ENCODE data around the gene TEAD1. TPM values are rescaled to one million over a fixed set of nuclear protein-coding genes. Genes with fewer than 3 reads are reported as not detected.

TEAD1 gene
- total and polyA plus RNA-seq, 10 of the 15 experiments (the other 5 are each of a cell fraction or from before 2014, with no cell fraction given) = 0.01 to 0.59 (median 0.04) TPM; not detected in 6

DNA sequence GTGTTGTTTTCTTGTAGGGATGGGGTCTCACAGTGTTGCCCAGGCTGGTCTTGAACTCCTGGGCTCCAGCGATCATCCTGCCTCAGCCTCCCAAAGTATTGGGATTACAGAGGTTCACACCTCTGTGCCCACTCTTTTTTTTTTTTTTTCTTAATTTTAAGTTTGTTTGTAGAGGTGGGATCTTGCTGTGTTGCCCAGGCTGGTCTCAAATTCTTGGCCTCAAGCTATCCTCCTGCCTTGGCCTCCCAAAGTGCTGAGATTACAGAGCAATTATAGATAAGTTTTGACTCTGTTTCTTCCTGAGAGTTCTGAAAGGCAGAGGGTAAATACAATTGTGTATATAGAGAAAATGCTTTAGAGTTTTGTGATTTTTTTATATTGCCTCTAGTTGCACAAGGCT lies 160.4 kb downstream of the TEAD1 start:
- H3K79me2 ChIP-seq (ENCODE audit: control insufficient read depth, insufficient read depth, low read length) = no peaks in the 10 kb centered on the region
- no peak overlapping the region for H2AFZ ChIP-seq (ENCODE audit: control insufficient read depth, low read depth, low read length)
- H3K9ac ChIP-seq (ENCODE audit: control insufficient read depth, insufficient read depth, low read length) = no peak overlapping the region
- H4K20me1 ChIP-seq (ENCODE audit: control insufficient read depth, insufficient read depth) = no peaks in the 10 kb centered on the region
- ATAC-seq (no peak), DNase-seq (ENCODE audit: low read depth, low spot score) (no peak), FAIRE-seq (no peak)
- no peaks in the 10 kb centered on the region for H3K36me3 ChIP-seq (ENCODE audit: control insufficient read depth in 2 of 2, insufficient read depth in 2 of 2, low read length in 1 of 2)
- H3K27ac ChIP-seq (ENCODE audit: control insufficient read depth, insufficient read depth) = no peak overlapping the region
- in situ Hi-C loops (cut with MboI) (no loop called here), intact Hi-C loops (cut with micrococcal nuclease; ENCODE audit: unreplicated experiment) (no loop called here)
- CTCF ChIA-PET = no interaction called here
- no peak overlapping the region for H3K4me2 ChIP-seq (ENCODE audit: control insufficient read depth, insufficient read depth)
- SMC1A ChIA-PET (ENCODE audit: uncharacterized antibody, unreplicated experiment) = interaction anchor here (0.6 kb wide), 1 partner anchor 361 kb away, joined by 3 read pairs; no protein-coding TSS in a partner anchor
- POLR2A ChIA-PET = no interaction called here
- WGBS (ENCODE audit: insufficient coverage, insufficient replicate concordance, low lambda C conversion rate, missing lambda C conversion rate) = 27% methylated on average over 1 of the region's 1 CpG
- H3K4me3 ChIP-seq = no peak overlapping the region
- H3K27me3 ChIP-seq (replicated peaks in 1 of 2; ENCODE audit: control insufficient read depth in 2 of 2, insufficient read depth in 2 of 2, low read length in 1 of 2) = no peaks in the 10 kb centered on the region
- H3K9me3 ChIP-seq (replicated peaks; ENCODE audit: control insufficient read depth, insufficient read depth, low read length) = no peaks in the 10 kb centered on the region; the same call in 2 of the 3 replicates
- H3K4me1 ChIP-seq (ENCODE audit: control insufficient read depth, insufficient read depth, low read length) = no peaks in the 10 kb centered on the region
- TF ChIP-seq, protein P1, sequence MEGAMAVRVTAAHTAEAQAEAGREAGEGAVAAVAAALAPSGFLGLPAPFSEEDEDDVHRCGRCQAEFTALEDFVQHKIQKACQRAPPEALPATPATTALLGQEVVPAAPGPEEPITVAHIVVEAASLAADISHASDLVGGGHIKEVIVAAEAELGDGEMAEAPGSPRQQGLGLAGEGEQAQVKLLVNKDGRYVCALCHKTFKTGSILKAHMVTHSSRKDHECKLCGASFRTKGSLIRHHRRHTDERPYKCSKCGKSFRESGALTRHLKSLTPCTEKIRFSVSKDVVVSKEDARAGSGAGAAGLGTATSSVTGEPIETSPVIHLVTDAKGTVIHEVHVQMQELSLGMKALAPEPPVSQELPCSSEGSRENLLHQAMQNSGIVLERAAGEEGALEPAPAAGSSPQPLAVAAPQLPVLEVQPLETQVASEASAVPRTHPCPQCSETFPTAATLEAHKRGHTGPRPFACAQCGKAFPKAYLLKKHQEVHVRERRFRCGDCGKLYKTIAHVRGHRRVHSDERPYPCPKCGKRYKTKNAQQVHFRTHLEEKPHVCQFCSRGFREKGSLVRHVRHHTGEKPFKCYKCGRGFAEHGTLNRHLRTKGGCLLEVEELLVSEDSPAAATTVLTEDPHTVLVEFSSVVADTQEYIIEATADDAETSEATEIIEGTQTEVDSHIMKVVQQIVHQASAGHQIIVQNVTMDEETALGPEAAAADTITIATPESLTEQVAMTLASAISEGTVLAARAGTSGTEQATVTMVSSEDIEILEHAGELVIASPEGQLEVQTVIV (IDR thresholded peaks at IDR 0.05; ENCODE audit: borderline replicate concordance, partially characterized antibody) = no peak
- no peak for TF ChIP-seq BACH1 (IDR thresholded peaks at IDR 0.05; ENCODE audit: borderline replicate concordance)
- TF ChIP-seq SREBF1 (IDR thresholded peaks at IDR 0.05; ENCODE audit: low read length) = no peak
- TF ChIP-seq NFYB (IDR thresholded peaks at IDR 0.05; ENCODE audit: insufficient read depth, low read depth, low read length) = no peak
- no peak for TF ChIP-seq ZNF384 (IDR thresholded peaks at IDR 0.05; ENCODE audit: borderline replicate concordance, low read depth, low read length)
- TF ChIP-seq RUNX3 (IDR thresholded peaks at IDR 0.05; ENCODE audit: low read length) = no peak
- TF ChIP-seq YY1 (IDR thresholded peaks at IDR 0.05; ENCODE audit: low read depth, low read length) = no peak
- TF ChIP-seq PML (IDR thresholded peaks at IDR 0.05; ENCODE audit: low read length) = no peak
- no peak for TF ChIP-seq ASH2L (IDR thresholded peaks at IDR 0.05; ENCODE audit: borderline replicate concordance, low read depth)
- TF ChIP-seq POLR2AphosphoS5 (IDR thresholded peaks at IDR 0.05; ENCODE audit: low read length) = no peak
- TF ChIP-seq CBFB (IDR thresholded peaks at IDR 0.05; ENCODE audit: low read depth) = no peak
- BruUV-seq (replicated peaks) = no TSS peak
- RAD21 ChIA-PET (ENCODE audit: unreplicated experiment) = interaction anchor here (1.0 kb wide), 1 partner anchor 790 kb away, joined by 3 read pairs; no protein-coding TSS in a partner anchor
